Skeletal muscle tissue (tissue), 4 donors: ENCODE measurements around the gene OST4. TPM values are rescaled to one million over a fixed set of nuclear protein-coding genes. Genes with fewer than 3 reads are reported as not detected.
A peak's percentile ranks its signal among the peaks of the same experiment; 100 is the strongest.

Experiments used
- H3K27ac ChIP-seq: one replicate; pipeline ENCODE4 v1.7.0; 2013; ENCODE audit warnings: mild to moderate bottlenecking, low read depth, low read length, inconsistent platforms
- H3K27me3 ChIP-seq, 3 donors: one replicate each; pipeline ENCODE4 v1.7.0; 2013; ENCODE audit warnings: low read length in 3 of 3; ENCODE audit not compliant: control insufficient read depth in 3 of 3, insufficient read depth in 3 of 3
- H3K36me3 ChIP-seq, 3 donors: one replicate each; pipeline ENCODE4 v1.7.0; 2013; ENCODE audit warnings: low read length in 3 of 3; ENCODE audit not compliant: control insufficient read depth in 3 of 3, insufficient read depth in 3 of 3
- H3K4me1 ChIP-seq, 3 donors: one replicate each; pipeline ENCODE4 v1.7.0; 2013; ENCODE audit warnings: low read length in 3 of 3, mild to moderate bottlenecking in 3 of 3; ENCODE audit not compliant: control insufficient read depth in 3 of 3, insufficient read depth in 3 of 3
- H3K4me3 ChIP-seq, 3 donors: one replicate each; pipeline ENCODE4 v1.7.0; 2013; ENCODE audit warnings: low read length in 3 of 3
- H3K9ac ChIP-seq, 3 donors: one replicate each; pipeline ENCODE4 v1.7.0; 2013; ENCODE audit warnings: low read length in 3 of 3, mild to moderate bottlenecking in 3 of 3, moderate library complexity in 2 of 3, low read depth in 1 of 3
- H3K9me3 ChIP-seq, 3 donors: one replicate each; pipeline ENCODE4 v1.7.0; 2013; ENCODE audit warnings: low read length in 3 of 3; ENCODE audit not compliant: control insufficient read depth in 3 of 3
- total RNA-seq: library from RNA; depleted of rRNA; stranded (reverse); fragments of >200 nt; gene quantifications from one replicate; pipeline ENCODE4 v1.2.3, GENCODE V29; 2014
- donor health status: Osteomylitis.

The OST4 gene
- total RNA-seq, 1 donor from 2014 or later: 352 TPM

GRCh38 chr2:27105981-27106380 is 34.5 kb upstream of the OST4 start:
- Histone ChIP-seq H3K9me3 (no peaks in the 10 kb centered on the region), H3K4me1 (no peaks in the 10 kb centered on the region), H3K27me3 (no peaks in the 10 kb centered on the region), H3K9ac (no peak overlapping the region), H3K36me3 (no peaks in the 10 kb centered on the region), H3K4me3 (no peak overlapping the region), H3K27ac (no peak overlapping the region)

- no peaks in the 10 kb centered on the region for H3K9me3 ChIP-seq
- no peaks in the 10 kb centered on the region for H3K27me3 ChIP-seq
- H3K4me1 ChIP-seq: no peaks in the 10 kb centered on the region
- peaks cover 0 to 2% (median 0%) of the 10 kb centered on the region in 3 donors for H3K36me3 ChIP-seq
- no peak overlapping the region for H3K27ac ChIP-seq
- no peak overlapping the region for H3K9ac ChIP-seq
- no peak overlapping the region for H3K4me3 ChIP-seq
These were observed 30.9 kb upstream of the OST4 start for GRCh38 chr2:27102329-27102728.

GRCh38 chr2:27100036-27100435 is 28.6 kb upstream of the OST4 start:
- Histone ChIP-seq H3K4me3 (no peak overlapping the region), H3K4me1 (peaks cover 11 to 16% (median 13%) of the 10 kb centered on the region in 3 donors), H3K27ac (no peak overlapping the region), H3K27me3 (no peaks in the 10 kb centered on the region), H3K9ac (no peak overlapping the region), H3K9me3 (no peaks in the 10 kb centered on the region), H3K36me3 (peaks cover 0 to 2% (median 0%) of the 10 kb centered on the region in 3 donors)

- Histone ChIP-seq H3K36me3 (peaks cover 0 to 2% (median 0%) of the 10 kb centered on the region in 3 donors), H3K4me3 (no peak overlapping the region), H3K9ac (no peak overlapping the region), H3K27me3 (no peaks in the 10 kb centered on the region), H3K27ac (no peak overlapping the region), H3K4me1 (peaks cover 11 to 16% (median 13%) of the 10 kb centered on the region in 3 donors), H3K9me3 (no peaks in the 10 kb centered on the region)
These were observed 28.0 kb upstream of the OST4 start for GRCh38 chr2:27099334-27099955.

GRCh38 chr2:27097341-27097740 is 25.9 kb upstream of the OST4 start:
- Histone ChIP-seq H3K4me3 (no peak overlapping the region), H3K9me3 (no peaks in the 10 kb centered on the region)

GRCh38 chr2:27096748-27097297 is 25.4 kb upstream of the OST4 start:
- peak overlapping the region in 2 of 3 donors; percentile 81 to 90 for H3K9ac ChIP-seq
- H3K27me3 ChIP-seq: no peaks in the 10 kb centered on the region
- peak overlapping the region; percentile 60 to 77 (median 63) for H3K4me3 ChIP-seq
- peaks cover 0 to 7% (median 0%) of the 10 kb centered on the region in 3 donors for H3K36me3 ChIP-seq
- H3K4me1 ChIP-seq: peaks cover 11 to 16% (median 13%) of the 10 kb centered on the region in 3 donors
- H3K27ac ChIP-seq: peak overlapping the region; percentile 54
- no peaks in the 10 kb centered on the region for H3K9me3 ChIP-seq

More at GRCh38 chr2:27097341-27097740, 25.9 kb upstream of the OST4 start:
- peaks cover 11 to 16% (median 13%) of the 10 kb centered on the region in 3 donors for H3K4me1 ChIP-seq
- H3K9ac ChIP-seq: no peak overlapping the region
- no peaks in the 10 kb centered on the region for H3K27me3 ChIP-seq
- no peak overlapping the region for H3K27ac ChIP-seq
- peaks cover 0 to 5% (median 0%) of the 10 kb centered on the region in 3 donors for H3K36me3 ChIP-seq

GRCh38 chr2:27095745-27096651 is 24.5 kb upstream of the OST4 start:
- H3K27ac ChIP-seq: peak overlapping the region; percentile 54
- H3K9ac ChIP-seq: peak overlapping the region in 2 of 3 donors; percentile 81 to 90
- no peaks in the 10 kb centered on the region for H3K27me3 ChIP-seq
- no peaks in the 10 kb centered on the region for H3K9me3 ChIP-seq
- H3K36me3 ChIP-seq: peaks cover 0 to 7% (median 0%) of the 10 kb centered on the region in 3 donors
- H3K4me3 ChIP-seq: peak overlapping the region; percentile 60 to 77 (median 63)
- H3K4me1 ChIP-seq: peaks cover 11 to 16% (median 13%) of the 10 kb centered on the region in 3 donors

GRCh38 chr2:27095427-27095744 is 23.9 kb upstream of the OST4 start:
- Histone ChIP-seq H3K27ac (no peak overlapping the region), H3K36me3 (peaks cover 0 to 6% (median 0%) of the 10 kb centered on the region in 3 donors), H3K27me3 (no peaks in the 10 kb centered on the region), H3K9me3 (no peaks in the 10 kb centered on the region), H3K4me3 (no peak overlapping the region), H3K9ac (peak overlapping the region in 1 of 3 donors; percentile 90), H3K4me1 (peaks cover 11 to 16% (median 13%) of the 10 kb centered on the region in 3 donors)

GRCh38 chr2:27094353-27094984 is 23.0 kb upstream of the OST4 start:
- Histone ChIP-seq H3K9ac (no peak overlapping the region), H3K4me1 (peaks cover 11 to 16% (median 13%) of the 10 kb centered on the region in 3 donors), H3K27ac (no peak overlapping the region), H3K4me3 (no peak overlapping the region), H3K9me3 (no peaks in the 10 kb centered on the region), H3K36me3 (peaks cover 0 to 5% (median 0%) of the 10 kb centered on the region in 3 donors), H3K27me3 (no peaks in the 10 kb centered on the region)
